ENCODE data around the gene EXT2. TPM values are rescaled to one million over a fixed set of nuclear protein-coding genes. Genes with fewer than 3 reads are reported as not detected.

Gene EXT2
- total RNA-seq, 1 donor = 174 TPM

GRCh38 chr11:44235765-44236201 lies 140.3 kb downstream of the EXT2 start:
- Histone ChIP-seq H3K4me3 (ENCODE audit: insufficient read depth, low read length) (no peak overlapping the region), H4K20me1 (ENCODE audit: insufficient read depth, low read length) (no peaks in the 10 kb centered on the region), H3K79me2 (ENCODE audit: insufficient read depth, low read length) (no peaks in the 10 kb centered on the region), H3K4me1 (ENCODE audit: insufficient read depth, low read length) (peaks cover 6% of the 10 kb centered on the region), H2AFZ (ENCODE audit: low read length) (no peak overlapping the region), H3K27me3 (ENCODE audit: insufficient read depth, low read length) (no peaks in the 10 kb centered on the region), H3K36me3 (ENCODE audit: insufficient read depth, low read length) (peaks cover 11% of the 10 kb centered on the region), H3K4me2 (ENCODE audit: insufficient read depth, low read length) (no peak overlapping the region), H3K27ac (ENCODE audit: low read depth, low read length) (no peak overlapping the region), H3K9me3 (ENCODE audit: low read depth, low read length) (no peaks in the 10 kb centered on the region)
- no peak for DNase-seq (ENCODE audit: insufficient read length, low spot score, missing footprints)
- TF ChIP-seq CTCF (IDR thresholded peaks at IDR 0.05; ENCODE audit: extremely low read depth, low read depth, low read length) = no peak

- no peak overlapping the region for H2AFZ ChIP-seq (ENCODE audit: low read length)
- H3K79me2 ChIP-seq (ENCODE audit: insufficient read depth, low read length) = no peaks in the 10 kb centered on the region
- DNase-seq (ENCODE audit: insufficient read length, low spot score, missing footprints) = no peak
- no peak for TF ChIP-seq CTCF (IDR thresholded peaks at IDR 0.05; ENCODE audit: extremely low read depth, low read depth, low read length)
- H3K36me3 ChIP-seq (ENCODE audit: insufficient read depth, low read length) = peaks cover 11% of the 10 kb centered on the region
- no peaks in the 10 kb centered on the region for H3K9me3 ChIP-seq (ENCODE audit: low read depth, low read length)
- peaks cover 6% of the 10 kb centered on the region for H3K4me1 ChIP-seq (ENCODE audit: insufficient read depth, low read length)
- no peaks in the 10 kb centered on the region for H3K27me3 ChIP-seq (ENCODE audit: insufficient read depth, low read length)
- no peak overlapping the region for H3K4me3 ChIP-seq (ENCODE audit: insufficient read depth, low read length)
- H3K4me2 ChIP-seq (ENCODE audit: insufficient read depth, low read length) = no peak overlapping the region
- no peak overlapping the region for H3K27ac ChIP-seq (ENCODE audit: low read depth, low read length)
- no peaks in the 10 kb centered on the region for H4K20me1 ChIP-seq (ENCODE audit: insufficient read depth, low read length)
Observed at GRCh38 chr11:44236296-44236695, 140.8 kb downstream of the EXT2 start.

- Histone ChIP-seq H3K79me2 (ENCODE audit: insufficient read depth, low read length) (no peaks in the 10 kb centered on the region), H3K27ac (ENCODE audit: low read depth, low read length) (no peak overlapping the region), H2AFZ (ENCODE audit: low read length) (no peak overlapping the region), H3K27me3 (ENCODE audit: insufficient read depth, low read length) (no peaks in the 10 kb centered on the region), H3K4me1 (ENCODE audit: insufficient read depth, low read length) (peaks cover 6% of the 10 kb centered on the region), H3K36me3 (ENCODE audit: insufficient read depth, low read length) (peaks cover 11% of the 10 kb centered on the region), H3K9me3 (ENCODE audit: low read depth, low read length) (no peaks in the 10 kb centered on the region), H3K4me3 (ENCODE audit: insufficient read depth, low read length) (no peak overlapping the region), H4K20me1 (ENCODE audit: insufficient read depth, low read length) (no peaks in the 10 kb centered on the region), H3K4me2 (ENCODE audit: insufficient read depth, low read length) (no peak overlapping the region)
- TF ChIP-seq CTCF (IDR thresholded peaks at IDR 0.05; ENCODE audit: extremely low read depth, low read depth, low read length) = no peak
- DNase-seq (ENCODE audit: insufficient read length, low spot score, missing footprints) = no peak
Observed at GRCh38 chr11:44237156-44237555, 141.7 kb downstream of the EXT2 start.

- no peak overlapping the region for H3K27ac ChIP-seq (ENCODE audit: low read depth, low read length)
- peaks cover 44% of the 10 kb centered on the region for H3K4me1 ChIP-seq (ENCODE audit: insufficient read depth, low read length)
- H2AFZ ChIP-seq (ENCODE audit: low read length) = no peak overlapping the region
- H3K36me3 ChIP-seq (ENCODE audit: insufficient read depth, low read length) = peaks cover 3% of the 10 kb centered on the region
- H3K9me3 ChIP-seq (ENCODE audit: low read depth, low read length) = no peaks in the 10 kb centered on the region
- no peaks in the 10 kb centered on the region for H4K20me1 ChIP-seq (ENCODE audit: insufficient read depth, low read length)
- H3K27me3 ChIP-seq (ENCODE audit: insufficient read depth, low read length) = no peaks in the 10 kb centered on the region
- no peaks in the 10 kb centered on the region for H3K79me2 ChIP-seq (ENCODE audit: insufficient read depth, low read length)
- H3K4me2 ChIP-seq (ENCODE audit: insufficient read depth, low read length) = no peak overlapping the region
- H3K4me3 ChIP-seq (ENCODE audit: insufficient read depth, low read length) = no peak overlapping the region
- no peak for TF ChIP-seq CTCF (IDR thresholded peaks at IDR 0.05; ENCODE audit: extremely low read depth, low read depth, low read length)
- no peak for DNase-seq (ENCODE audit: insufficient read length, low spot score, missing footprints)
Observed at GRCh38 chr11:44241851-44242250, 146.4 kb downstream of the EXT2 start.
